ENCODE measurements around the gene RNF144A. TPM values are rescaled to one million over a fixed set of nuclear protein-coding genes. Genes with fewer than 3 reads are reported as not detected.

RNF144A gene
- total RNA-seq, 1 experiment from 2014 or later, result 13.6 TPM

GRCh38 chr2:6977113-6977741 lies 60.0 kb downstream of the RNF144A start:
- no peaks in the 10 kb centered on the region for H3K36me3 ChIP-seq (replicated peaks; ENCODE audit: control insufficient read depth, insufficient read depth, low read length)
- DNase-seq, result no peak
- H3K27me3 ChIP-seq (ENCODE audit: control insufficient read depth, insufficient read depth, low read length), result no peaks in the 10 kb centered on the region
- H3K4me3 ChIP-seq (ENCODE audit: insufficient read depth, low read depth, low read length), result no peak overlapping the region

- Histone ChIP-seq H3K36me3 (replicated peaks; ENCODE audit: control insufficient read depth, insufficient read depth, low read length) (no peaks in the 10 kb centered on the region), H3K4me3 (ENCODE audit: insufficient read depth, low read depth, low read length) (no peak overlapping the region), H3K27me3 (ENCODE audit: control insufficient read depth, insufficient read depth, low read length) (no peaks in the 10 kb centered on the region)
- no peak for DNase-seq
These were observed 60.6 kb downstream of the RNF144A start for GRCh38 chr2:6977786-6978185.

- Histone ChIP-seq H3K36me3 (replicated peaks; ENCODE audit: control insufficient read depth, insufficient read depth, low read length) (no peaks in the 10 kb centered on the region), H3K4me3 (ENCODE audit: insufficient read depth, low read depth, low read length) (no peak overlapping the region), H3K27me3 (ENCODE audit: control insufficient read depth, insufficient read depth, low read length) (no peaks in the 10 kb centered on the region)
- no peak for DNase-seq
These were observed 61.8 kb downstream of the RNF144A start for GRCh38 chr2:6978991-6979390.

- no peak for DNase-seq
- no peaks in the 10 kb centered on the region for H3K36me3 ChIP-seq (replicated peaks; ENCODE audit: control insufficient read depth, insufficient read depth, low read length)
- no peak overlapping the region for H3K4me3 ChIP-seq (ENCODE audit: insufficient read depth, low read depth, low read length)
- H3K27me3 ChIP-seq (ENCODE audit: control insufficient read depth, insufficient read depth, low read length), result no peaks in the 10 kb centered on the region
These were observed 65.2 kb downstream of the RNF144A start for GRCh38 chr2:6982449-6982848.

GRCh38 chr2:6982934-6983589 lies 65.8 kb downstream of the RNF144A start:
- no peaks in the 10 kb centered on the region for H3K27me3 ChIP-seq (ENCODE audit: control insufficient read depth, insufficient read depth, low read length)
- DNase-seq, result no peak
- H3K4me3 ChIP-seq (ENCODE audit: insufficient read depth, low read depth, low read length), result no peak overlapping the region
- no peaks in the 10 kb centered on the region for H3K36me3 ChIP-seq (replicated peaks; ENCODE audit: control insufficient read depth, insufficient read depth, low read length)

GRCh38 chr2:6986301-6986911 lies 69.2 kb downstream of the RNF144A start:
- no peaks in the 10 kb centered on the region for H3K27me3 ChIP-seq (ENCODE audit: control insufficient read depth, insufficient read depth, low read length)
- H3K36me3 ChIP-seq (replicated peaks; ENCODE audit: control insufficient read depth, insufficient read depth, low read length), result no peaks in the 10 kb centered on the region
- no peak for DNase-seq
- no peak overlapping the region for H3K4me3 ChIP-seq (ENCODE audit: insufficient read depth, low read depth, low read length)

- H3K4me3 ChIP-seq (ENCODE audit: insufficient read depth, low read depth, low read length), result no peak overlapping the region
- H3K27me3 ChIP-seq (ENCODE audit: control insufficient read depth, insufficient read depth, low read length), result no peaks in the 10 kb centered on the region
- no peak for DNase-seq
- H3K36me3 ChIP-seq (replicated peaks; ENCODE audit: control insufficient read depth, insufficient read depth, low read length), result no peaks in the 10 kb centered on the region
These were observed 69.7 kb downstream of the RNF144A start for GRCh38 chr2:6986912-6987361.

- DNase-seq, result no peak
- Histone ChIP-seq H3K4me3 (ENCODE audit: insufficient read depth, low read depth, low read length) (no peak overlapping the region), H3K27me3 (ENCODE audit: control insufficient read depth, insufficient read depth, low read length) (no peaks in the 10 kb centered on the region), H3K36me3 (replicated peaks; ENCODE audit: control insufficient read depth, insufficient read depth, low read length) (no peaks in the 10 kb centered on the region)
These were observed 73.7 kb downstream of the RNF144A start for GRCh38 chr2:6990871-6991270.

GRCh38 chr2:6992794-6993228 lies 75.6 kb downstream of the RNF144A start:
- Histone ChIP-seq H3K4me3 (ENCODE audit: insufficient read depth, low read depth, low read length) (no peak overlapping the region), H3K36me3 (replicated peaks; ENCODE audit: control insufficient read depth, insufficient read depth, low read length) (no peaks in the 10 kb centered on the region), H3K27me3 (ENCODE audit: control insufficient read depth, insufficient read depth, low read length) (no peaks in the 10 kb centered on the region)
- DNase-seq, result no peak

GRCh38 chr2:6993229-6993640 lies 76.0 kb downstream of the RNF144A start:
- DNase-seq, result no peak
- H3K27me3 ChIP-seq (ENCODE audit: control insufficient read depth, insufficient read depth, low read length), result no peaks in the 10 kb centered on the region

GRCh38 chr2:6993936-6994335 lies 76.7 kb downstream of the RNF144A start:
- no peak for DNase-seq
- Histone ChIP-seq H3K36me3 (replicated peaks; ENCODE audit: control insufficient read depth, insufficient read depth, low read length) (no peaks in the 10 kb centered on the region), H3K4me3 (ENCODE audit: insufficient read depth, low read depth, low read length) (no peak overlapping the region), H3K27me3 (ENCODE audit: control insufficient read depth, insufficient read depth, low read length) (no peaks in the 10 kb centered on the region)

More at GRCh38 chr2:6993229-6993640, 76.0 kb downstream of the RNF144A start:
- no peaks in the 10 kb centered on the region for H3K36me3 ChIP-seq (replicated peaks; ENCODE audit: control insufficient read depth, insufficient read depth, low read length)
- H3K4me3 ChIP-seq (ENCODE audit: insufficient read depth, low read depth, low read length), result no peak overlapping the region

- Histone ChIP-seq H3K36me3 (replicated peaks; ENCODE audit: control insufficient read depth, insufficient read depth, low read length) (no peaks in the 10 kb centered on the region), H3K4me3 (ENCODE audit: insufficient read depth, low read depth, low read length) (no peak overlapping the region), H3K27me3 (ENCODE audit: control insufficient read depth, insufficient read depth, low read length) (no peaks in the 10 kb centered on the region)
- no peak for DNase-seq
These were observed 77.4 kb downstream of the RNF144A start for GRCh38 chr2:6994536-6995128.

GRCh38 chr2:6995391-6996097 lies 78.3 kb downstream of the RNF144A start:
- no peak overlapping the region for H3K4me3 ChIP-seq (ENCODE audit: insufficient read depth, low read depth, low read length)
- H3K36me3 ChIP-seq (replicated peaks; ENCODE audit: control insufficient read depth, insufficient read depth, low read length), result no peaks in the 10 kb centered on the region
- DNase-seq, result no peak
- H3K27me3 ChIP-seq (ENCODE audit: control insufficient read depth, insufficient read depth, low read length), result no peaks in the 10 kb centered on the region

GRCh38 chr2:6999211-6999877 lies 82.1 kb downstream of the RNF144A start:
- no peaks in the 10 kb centered on the region for H3K36me3 ChIP-seq (replicated peaks; ENCODE audit: control insufficient read depth, insufficient read depth, low read length)
- no peaks in the 10 kb centered on the region for H3K27me3 ChIP-seq (ENCODE audit: control insufficient read depth, insufficient read depth, low read length)
- H3K4me3 ChIP-seq (ENCODE audit: insufficient read depth, low read depth, low read length), result no peak overlapping the region
- DNase-seq, result no peak
